SK-N-SH (cell line): Measurements from ENCODE around the gene RAB12. TPM values are rescaled to one million over a fixed set of nuclear protein-coding genes. Genes with fewer than 3 reads are reported as not detected.

ENCODE experiments used
- CTCF ChIA-PET: fragments of 300-600, 350-600 bp; formaldehyde crosslinking; extraction: SDS; loops from one replicate; lab custom pipeline; 2021; lab: Yijun Ruan, JAX
- POLR2A ChIA-PET: fragments of 350-600 bp; sonication (Branson Sonifier 250); formaldehyde crosslinking; extraction: SDS; loops from one replicate; lab custom pipeline; 2020; ENCODE audit warnings: antibody characterized with exemption, inconsistent platforms; lab: Yijun Ruan, JAX
- DNase-seq: peaks from one replicate; pipeline ENCODE4 v3.0.0; 2012
- H2AFZ ChIP-seq: fragments of 200-600 bp; sonication (generic); 2 replicates; pipeline ENCODE4 v1.8.1; 2016; ENCODE audit warnings: antibody characterized with exemption, mild to moderate bottlenecking, low read depth
- H3F3A ChIP-seq: fragments of 200-600 bp; sonication (generic); replicated peaks from 2 replicates; pipeline ENCODE3; 2016; ENCODE audit warnings: antibody characterized with exemption, mild to moderate bottlenecking; ENCODE audit not compliant: insufficient read depth
- H3K27ac ChIP-seq, 2 experiments: fragments of 200-500 bp in 1 of 2; fragments of 200-600 bp in 1 of 2; sonication (Bioruptor generic) in 1 of 2; sonication (generic), shearing (Covaris generic) in 1 of 2; 2 replicates each; pipeline versions ENCODE4 v1.5.1 to v1.6.1; 2014 to 2016; ENCODE audit warnings: low read depth in 2 of 2, inconsistent platforms in 1 of 2, low read length in 1 of 2, mild to moderate bottlenecking in 1 of 2, mixed read lengths in 1 of 2
- H3K27me3 ChIP-seq: fragments of 200-600 bp; sonication (generic), shearing (Covaris generic); 2 replicates; pipeline ENCODE4 v1.6.1; 2016; ENCODE audit warnings: mixed run types; ENCODE audit not compliant: insufficient read depth
- H3K36me3 ChIP-seq, 2 experiments: fragments of 200-500 bp in 1 of 2; fragments of 200-600 bp in 1 of 2; sonication (Bioruptor generic) in 1 of 2; sonication (generic) in 1 of 2; replicated peaks in 1 of 2; 2 replicates each; pipeline versions ENCODE3 to v1.5.1; 2014 to 2016; ENCODE audit warnings: low read length in 1 of 2, mild to moderate bottlenecking in 1 of 2; ENCODE audit not compliant: insufficient read depth in 2 of 2, control insufficient read depth in 1 of 2
- H3K4me1 ChIP-seq, 2 experiments: fragments of 200-500 bp in 1 of 2; fragments of 200-600 bp in 1 of 2; sonication (Bioruptor generic) in 1 of 2; sonication (generic), shearing (Covaris generic) in 1 of 2; 2 replicates each; pipeline versions ENCODE4 v1.5.1 to v1.6.1; 2014 to 2016; ENCODE audit warnings: low read depth in 1 of 2, low read length in 1 of 2, mixed run types in 1 of 2; ENCODE audit not compliant: insufficient read depth in 2 of 2, control insufficient read depth in 1 of 2
- H3K4me2 ChIP-seq: fragments of 200-600 bp; sonication (generic), shearing (Covaris generic); 2 replicates; pipeline ENCODE4 v1.6.1; 2017; ENCODE audit warnings: mixed run types
- H3K4me3 ChIP-seq, 2 experiments: fragments of 200-500 bp in 1 of 2; fragments of 200-600 bp in 1 of 2; sonication (Bioruptor generic) in 1 of 2; sonication (generic), shearing (Covaris generic) in 1 of 2; 2 replicates each; pipeline versions ENCODE4 v1.5.1 to v1.8.1; 2014 to 2016; ENCODE audit warnings: low read depth in 2 of 2, inconsistent platforms in 1 of 2, low read length in 1 of 2, mild to moderate bottlenecking in 1 of 2, mixed read lengths in 1 of 2, moderate library complexity in 1 of 2
- H3K79me2 ChIP-seq: fragments of 200-600 bp; sonication (generic); 2 replicates; pipeline ENCODE4 v1.8.1; 2017; ENCODE audit warnings: mild to moderate bottlenecking; ENCODE audit not compliant: insufficient read depth
- H3K9ac ChIP-seq: fragments of 200-600 bp; sonication (generic); 2 replicates; pipeline ENCODE4 v1.6.1; 2017; ENCODE audit warnings: mixed run types
- H3K9me2 ChIP-seq: fragments of 200-600 bp; sonication (generic); 2 replicates; pipeline ENCODE4 v1.6.1; 2017; ENCODE audit warnings: mixed run types
- H3K9me3 ChIP-seq: fragments of 200-600 bp; sonication (generic); 2 replicates; pipeline ENCODE4 v1.6.1; 2017; ENCODE audit warnings: mixed run types, mild to moderate bottlenecking, moderate library complexity
- H4K20me1 ChIP-seq: fragments of 200-600 bp; sonication (generic); 2 replicates; pipeline ENCODE4 v1.6.1; 2017; ENCODE audit warnings: mild to moderate bottlenecking, mixed run types; ENCODE audit not compliant: insufficient read depth
- EP300 ChIP-seq, 2 experiments: IDR thresholded peaks; 2 replicates each; pipeline versions ENCODE4 v1.4.0 to v1.6.1; 2012; ENCODE audit warnings: borderline replicate concordance in 1 of 2, low read depth in 1 of 2, low read length in 1 of 2
- FOSL2 ChIP-seq: IDR thresholded peaks from 2 replicates; pipeline ENCODE4 v1.4.0; 2012; ENCODE audit warnings: low read depth, mild to moderate bottlenecking, moderate library complexity, borderline replicate concordance
- FOXM1 ChIP-seq: IDR thresholded peaks from 2 replicates; pipeline ENCODE4 v1.4.0; 2012; ENCODE audit warnings: low read depth, mild to moderate bottlenecking
- MEF2A ChIP-seq: IDR thresholded peaks from 2 replicates; pipeline ENCODE4 v1.4.0; 2012; ENCODE audit warnings: low read depth, borderline replicate concordance
- POLR2AphosphoS5 ChIP-seq: IDR thresholded peaks from 2 replicates; pipeline ENCODE4 v1.6.1; 2012; ENCODE audit warnings: low read depth, low read length
- RAD21 ChIP-seq: IDR thresholded peaks from 2 replicates; pipeline ENCODE4 v1.6.1; 2012; ENCODE audit warnings: mild to moderate bottlenecking, low read length
- RCOR1 ChIP-seq: fragments of 150-350 bp; IDR thresholded peaks from 2 replicates; pipeline ENCODE4 v1.6.1; 2017; ENCODE audit warnings: antibody characterized with exemption, low read length
- RXRA ChIP-seq: IDR thresholded peaks from 2 replicates; pipeline ENCODE4 v1.4.0; 2012; ENCODE audit warnings: low read depth, mild to moderate bottlenecking, borderline replicate concordance
- TAF1 ChIP-seq: IDR thresholded peaks from 2 replicates; pipeline ENCODE4 v1.6.1; 2012; ENCODE audit warnings: low read depth, mild to moderate bottlenecking, low read length, moderate library complexity, borderline replicate concordance
- WGBS: methylation state at CpG from one replicate; pipeline ENCODE4 v1.1.6; 2017; ENCODE audit warnings: low lambda C conversion rate; 5-methylcytosine and 5-hydroxymethylcytosine counted together
- polyA plus RNA-seq, 3 experiments: library from polyadenylated mRNA; depleted of rRNA; stranded (reverse); fragments of >200 nt; gene quantifications; 2 replicates each; pipeline ENCODE4 v1.2.3, GENCODE V29; 2012
- TF ChIP-seq, protein P1 (sequence below): IDR thresholded peaks from 2 replicates; pipeline ENCODE4; 2012
- TF ChIP-seq, protein P2 (sequence below): IDR thresholded peaks from 2 replicates; pipeline ENCODE4 v1.6.1; 2012; ENCODE audit warnings: mild to moderate bottlenecking, low read depth, low read length, moderate library complexity

Gene RAB12
- polyA plus RNA-seq, 1 of the 3 experiments (the other 2 are of a cell fraction) = 11.0 TPM

DNA sequence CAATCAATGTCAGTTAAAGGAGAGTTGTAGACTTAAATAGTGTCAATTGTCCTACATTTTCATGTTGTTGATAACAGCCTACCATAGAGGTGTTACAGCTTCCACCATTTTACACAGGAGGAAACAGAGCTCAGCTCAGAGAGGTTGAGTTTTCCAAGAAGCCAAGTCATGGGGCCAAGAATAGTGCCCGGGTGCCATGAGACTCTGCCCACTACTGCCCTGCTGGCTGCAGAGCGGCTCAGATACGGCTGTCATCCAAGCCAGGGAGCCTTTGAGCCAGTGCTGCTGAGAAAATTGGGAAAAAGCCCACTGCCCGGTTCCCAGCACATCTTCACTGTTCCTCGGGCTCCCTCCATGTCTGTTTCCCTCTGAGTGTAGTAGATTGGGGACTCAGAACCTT is 22.0 kb downstream of the RAB12 start:
- ChIA-PET POLR2A (no interaction called here), CTCF (no interaction called here)
- Histone ChIP-seq H3K9me2 (no peaks in the 10 kb centered on the region), H3K79me2 (peaks cover 59% of the 10 kb centered on the region), H3K27ac (no peak overlapping the region), H3K27me3 (no peaks in the 10 kb centered on the region), H2AFZ (no peak overlapping the region), H3K4me3 (no peak overlapping the region), H3K36me3 (peaks cover 51 to 61% of the 10 kb centered on the region in 2 experiments), H3K9ac (no peak overlapping the region), H3K4me1 (no peaks in the 10 kb centered on the region), H3F3A (peaks cover 6% of the 10 kb centered on the region), H3K9me3 (no peaks in the 10 kb centered on the region), H3K4me2 (no peak overlapping the region), H4K20me1 (no peaks in the 10 kb centered on the region)
- WGBS = 100% methylated on average over 2 of the region's 5 CpGs
- no peak for DNase-seq
- TF ChIP-seq FOSL2 = no peak
- TF ChIP-seq, protein P1, sequence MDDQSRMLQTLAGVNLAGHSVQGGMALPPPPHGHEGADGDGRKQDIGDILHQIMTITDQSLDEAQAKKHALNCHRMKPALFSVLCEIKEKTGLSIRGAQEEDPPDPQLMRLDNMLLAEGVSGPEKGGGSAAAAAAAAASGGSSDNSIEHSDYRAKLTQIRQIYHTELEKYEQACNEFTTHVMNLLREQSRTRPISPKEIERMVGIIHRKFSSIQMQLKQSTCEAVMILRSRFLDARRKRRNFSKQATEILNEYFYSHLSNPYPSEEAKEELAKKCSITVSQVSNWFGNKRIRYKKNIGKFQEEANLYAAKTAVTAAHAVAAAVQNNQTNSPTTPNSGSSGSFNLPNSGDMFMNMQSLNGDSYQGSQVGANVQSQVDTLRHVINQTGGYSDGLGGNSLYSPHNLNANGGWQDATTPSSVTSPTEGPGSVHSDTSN = no peak
- no peak for TF ChIP-seq FOXM1
- TF ChIP-seq POLR2AphosphoS5 = no peak
- no peak for TF ChIP-seq EP300 (IDR thresholded peaks at IDR 0.05; ENCODE audit: borderline replicate concordance in 1 of 2, low read depth in 1 of 2, low read length in 1 of 2)
- TF ChIP-seq RAD21 = no peak
- no peak for TF ChIP-seq RCOR1
- no peak for TF ChIP-seq RXRA
- TF ChIP-seq, protein P2, sequence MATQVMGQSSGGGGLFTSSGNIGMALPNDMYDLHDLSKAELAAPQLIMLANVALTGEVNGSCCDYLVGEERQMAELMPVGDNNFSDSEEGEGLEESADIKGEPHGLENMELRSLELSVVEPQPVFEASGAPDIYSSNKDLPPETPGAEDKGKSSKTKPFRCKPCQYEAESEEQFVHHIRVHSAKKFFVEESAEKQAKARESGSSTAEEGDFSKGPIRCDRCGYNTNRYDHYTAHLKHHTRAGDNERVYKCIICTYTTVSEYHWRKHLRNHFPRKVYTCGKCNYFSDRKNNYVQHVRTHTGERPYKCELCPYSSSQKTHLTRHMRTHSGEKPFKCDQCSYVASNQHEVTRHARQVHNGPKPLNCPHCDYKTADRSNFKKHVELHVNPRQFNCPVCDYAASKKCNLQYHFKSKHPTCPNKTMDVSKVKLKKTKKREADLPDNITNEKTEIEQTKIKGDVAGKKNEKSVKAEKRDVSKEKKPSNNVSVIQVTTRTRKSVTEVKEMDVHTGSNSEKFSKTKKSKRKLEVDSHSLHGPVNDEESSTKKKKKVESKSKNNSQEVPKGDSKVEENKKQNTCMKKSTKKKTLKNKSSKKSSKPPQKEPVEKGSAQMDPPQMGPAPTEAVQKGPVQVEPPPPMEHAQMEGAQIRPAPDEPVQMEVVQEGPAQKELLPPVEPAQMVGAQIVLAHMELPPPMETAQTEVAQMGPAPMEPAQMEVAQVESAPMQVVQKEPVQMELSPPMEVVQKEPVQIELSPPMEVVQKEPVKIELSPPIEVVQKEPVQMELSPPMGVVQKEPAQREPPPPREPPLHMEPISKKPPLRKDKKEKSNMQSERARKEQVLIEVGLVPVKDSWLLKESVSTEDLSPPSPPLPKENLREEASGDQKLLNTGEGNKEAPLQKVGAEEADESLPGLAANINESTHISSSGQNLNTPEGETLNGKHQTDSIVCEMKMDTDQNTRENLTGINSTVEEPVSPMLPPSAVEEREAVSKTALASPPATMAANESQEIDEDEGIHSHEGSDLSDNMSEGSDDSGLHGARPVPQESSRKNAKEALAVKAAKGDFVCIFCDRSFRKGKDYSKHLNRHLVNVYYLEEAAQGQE = no peak
- no peak for TF ChIP-seq MEF2A
- no peak for TF ChIP-seq TAF1

DNA sequence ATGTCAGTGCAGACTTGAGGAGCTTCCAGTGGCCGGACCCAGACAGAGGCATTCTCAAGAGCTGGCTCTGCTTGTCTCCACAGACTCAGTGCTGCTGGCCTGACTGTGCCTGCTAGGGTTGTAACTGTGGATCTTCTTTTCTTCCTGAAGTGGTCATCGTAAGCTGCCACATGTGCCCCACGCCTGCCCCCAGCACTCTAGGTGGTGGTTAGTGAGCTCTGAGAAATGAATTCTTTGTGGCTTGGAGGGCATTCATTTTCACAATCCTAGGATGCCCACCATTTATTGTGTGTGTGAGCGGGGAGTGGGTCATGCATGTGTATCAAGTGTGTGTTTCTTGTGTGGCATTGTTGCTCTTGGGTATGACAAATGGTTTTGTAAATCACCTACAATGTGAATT is 23.1 kb downstream of the RAB12 start:
- Histone ChIP-seq H3K27ac (no peak overlapping the region), H3K4me2 (no peak overlapping the region), H4K20me1 (no peaks in the 10 kb centered on the region), H3K79me2 (peaks cover 49% of the 10 kb centered on the region), H3K9me2 (no peaks in the 10 kb centered on the region), H3K9me3 (no peaks in the 10 kb centered on the region), H3K9ac (no peak overlapping the region), H3K4me1 (no peaks in the 10 kb centered on the region), H3F3A (peaks cover 6% of the 10 kb centered on the region), H2AFZ (no peak overlapping the region), H3K27me3 (no peaks in the 10 kb centered on the region), H3K36me3 (peaks cover 53 to 55% of the 10 kb centered on the region in 2 experiments), H3K4me3 (no peak overlapping the region)
- 98% methylated on average over 4 of the region's 4 CpGs for WGBS
- TF ChIP-seq RXRA = no peak
- DNase-seq = no peak
- POLR2A ChIA-PET = interaction anchor here (0.7 kb wide), 1 partner anchor 23 kb away, joined by 3 read pairs; no protein-coding TSS in a partner anchor
- CTCF ChIA-PET = interaction anchor here (1.0 to 2.4 kb wide), 3 partner anchors 23 to 351 kb away, joined by 3 to 6 read pairs (median 5); partner anchors contain the start of gene RAB12
